Keratinocyte (primary cell): Measurements from ENCODE around the gene POLA1.

Experiments
- CTCF ChIP-seq, 3 experiments: IDR thresholded peaks in 1 of 3; conservative IDR thresholded peaks in 1 of 3; optimal IDR thresholded peaks in 1 of 3; 2 replicates in 2 of 3; 3 replicates in 1 of 3; pipeline versions ENCODE3 to v1.5.1; 2011; ENCODE audit warnings: low read length in 3 of 3, mild to moderate bottlenecking in 3 of 3, moderate library complexity in 2 of 3, control low read depth in 1 of 3, inconsistent platforms in 1 of 3; ENCODE audit not compliant: insufficient read depth in 2 of 3; ENCODE audit errors: extremely low read depth in 1 of 3
- EZH2 ChIP-seq: IDR thresholded peaks from one replicate; pipeline ENCODE4 v1.6.1; 2012; ENCODE audit warnings: inconsistent platforms, mild to moderate bottlenecking, low read length, moderate library complexity

- TF ChIP-seq CTCF (optimal IDR thresholded peaks at IDR 0.05 in 1 of 3, IDR thresholded peaks at IDR 0.05 in 1 of 3, conservative IDR thresholded peaks at IDR 0.05 in 1 of 3; ENCODE audit: extremely low read depth in 1 of 3, insufficient read depth in 2 of 3, low read length in 3 of 3), result no peak
- no peak for TF ChIP-seq EZH2
These were observed 144.2 kb downstream of the POLA1 start for GRCh38 chrX:24837966-24838365.
